Neural cell (in vitro differentiated cells): ENCODE measurements around the gene FAM13B. TPM values are rescaled to one million over a fixed set of nuclear protein-coding genes. Genes with fewer than 3 reads are reported as not detected.

Source experiments
- H2AFZ ChIP-seq: fragments of 200-600, 300-800 bp; sonication (generic), shearing (Covaris generic); 2 replicates; pipeline ENCODE4 v1.6.0; 2014; ENCODE audit warnings: low read depth, mild to moderate bottlenecking, antibody characterized with exemption, low read length, moderate library complexity
- H3F3A ChIP-seq: fragments of 200-600 bp; shearing (Covaris generic); 2 replicates; pipeline ENCODE4 v1.6.1; 2016; ENCODE audit warnings: mild to moderate bottlenecking, moderate library complexity, mixed read lengths, antibody characterized with exemption, low read length; ENCODE audit not compliant: insufficient read depth, poor library complexity, severe bottlenecking
- H3K27ac ChIP-seq: fragments of 200-600, 300-800 bp; sonication (generic), shearing (Covaris generic); 2 replicates; pipeline ENCODE4 v1.5.1; 2014; ENCODE audit warnings: mild to moderate bottlenecking, low read length, moderate library complexity
- H3K27me3 ChIP-seq: fragments of 300-800, 200-600 bp; sonication (generic), shearing (Covaris generic); 2 replicates; pipeline ENCODE4 v1.6.0; 2014; ENCODE audit warnings: mild to moderate bottlenecking, low read depth, low read length, moderate library complexity; ENCODE audit not compliant: insufficient read depth
- H3K36me3 ChIP-seq: fragments of 300-800, 200-600 bp; sonication (generic), shearing (Covaris generic); 2 replicates; pipeline ENCODE4 v1.5.1; 2014; ENCODE audit warnings: mild to moderate bottlenecking, antibody characterized with exemption, low read length, moderate library complexity; ENCODE audit not compliant: insufficient read depth
- H3K4me2 ChIP-seq: fragments of 300-800, 200-600 bp; sonication (generic), shearing (Covaris generic); 2 replicates; pipeline ENCODE4 v1.6.0; 2014; ENCODE audit warnings: mild to moderate bottlenecking, low read length
- H3K4me3 ChIP-seq: fragments of 300-800, 200-600 bp; sonication (generic), shearing (Covaris generic); 2 replicates; pipeline ENCODE4 v1.5.1; 2014; ENCODE audit warnings: mild to moderate bottlenecking, low read length, moderate library complexity
- H3K79me2 ChIP-seq: fragments of 200-600 bp; shearing (Covaris generic); replicated peaks from 2 replicates; pipeline ENCODE4 v1.6.0; 2014; ENCODE audit warnings: mild to moderate bottlenecking, low read length, moderate library complexity; ENCODE audit not compliant: insufficient read depth
- H3K9ac ChIP-seq: fragments of 300-800, 200-600 bp; sonication (generic), shearing (Covaris generic); 2 replicates; pipeline ENCODE4 v1.6.1; 2016; ENCODE audit warnings: mild to moderate bottlenecking, low read length, mixed read lengths
- H3K9me2 ChIP-seq: fragments of 200-600 bp; shearing (Covaris generic); 2 replicates; pipeline ENCODE4 v1.6.1; 2016; ENCODE audit warnings: mild to moderate bottlenecking, low read length, mixed read lengths; ENCODE audit not compliant: insufficient read depth
- H3K9me3 ChIP-seq: fragments of 200-600, 300-800 bp; sonication (generic), shearing (Covaris generic); 2 replicates; pipeline ENCODE4 v1.6.1; 2016; ENCODE audit warnings: mild to moderate bottlenecking, mixed run types, low read length, moderate library complexity, mixed read lengths
- H4K20me1 ChIP-seq: fragments of 200-600 bp; shearing (Covaris generic); 2 replicates; pipeline ENCODE4 v1.6.1; 2016; ENCODE audit warnings: mild to moderate bottlenecking, mixed run types; ENCODE audit not compliant: insufficient read depth
- EP300 ChIP-seq: fragments of 450-650 bp; conservative IDR thresholded peaks from 2 replicates; pipeline ENCODE4 v1.6.1; 2014; ENCODE audit warnings: antibody characterized with exemption, mild to moderate bottlenecking, moderate library complexity; ENCODE audit not compliant: poor library complexity, severe bottlenecking
- EZH2 ChIP-seq: fragments of 200-600, 300-800 bp; shearing (Covaris generic), sonication (generic); IDR thresholded peaks from 2 replicates; pipeline ENCODE4 v1.6.1; 2014; ENCODE audit warnings: antibody characterized with exemption, low read length, borderline replicate concordance, mild to moderate bottlenecking; ENCODE audit not compliant: insufficient read depth, poor library complexity, severe bottlenecking
- MXI1 ChIP-seq: fragments of 450-650 bp; conservative IDR thresholded peaks from 2 replicates; pipeline ENCODE4 v1.6.1; 2014; ENCODE audit warnings: antibody characterized with exemption, mild to moderate bottlenecking; ENCODE audit not compliant: poor library complexity, severe bottlenecking
- POLR2AphosphoS5 ChIP-seq: IDR thresholded peaks from 2 replicates; pipeline ENCODE4 v1.6.1; 2012
- RAD21 ChIP-seq: fragments of 450-650 bp; conservative IDR thresholded peaks from 2 replicates; pipeline ENCODE4 v1.6.1; 2014; ENCODE audit warnings: antibody characterized with exemption, mild to moderate bottlenecking, moderate library complexity
- SMC3 ChIP-seq: fragments of 450-650 bp; conservative IDR thresholded peaks from 2 replicates; pipeline ENCODE4 v1.6.1; 2014; ENCODE audit warnings: antibody characterized with exemption, mild to moderate bottlenecking, moderate library complexity; ENCODE audit not compliant: poor library complexity
- TAF1 ChIP-seq: IDR thresholded peaks from 2 replicates; pipeline ENCODE4 v1.6.1; 2012; ENCODE audit warnings: low read depth
- polyA plus RNA-seq: library from polyadenylated mRNA; depleted of rRNA; stranded (reverse); fragments of >200 nt; gene quantifications from 2 replicates; pipeline ENCODE4 v1.2.3, GENCODE V29; 2014
- TF ChIP-seq, protein P1 (sequence below): fragments of 450-650 bp; IDR thresholded peaks from 2 replicates; pipeline ENCODE4 v1.5.1; 2014; ENCODE audit warnings: antibody characterized with exemption, mild to moderate bottlenecking, moderate library complexity; ENCODE audit not compliant: poor library complexity, severe bottlenecking
- TF ChIP-seq, protein P2 (sequence below): IDR thresholded peaks from 2 replicates; pipeline ENCODE4 v1.6.1; 2012; ENCODE audit warnings: borderline replicate concordance

Gene FAM13B
- polyA plus RNA-seq, 1 donor from 2014 or later, result 61.6 TPM

DNA sequence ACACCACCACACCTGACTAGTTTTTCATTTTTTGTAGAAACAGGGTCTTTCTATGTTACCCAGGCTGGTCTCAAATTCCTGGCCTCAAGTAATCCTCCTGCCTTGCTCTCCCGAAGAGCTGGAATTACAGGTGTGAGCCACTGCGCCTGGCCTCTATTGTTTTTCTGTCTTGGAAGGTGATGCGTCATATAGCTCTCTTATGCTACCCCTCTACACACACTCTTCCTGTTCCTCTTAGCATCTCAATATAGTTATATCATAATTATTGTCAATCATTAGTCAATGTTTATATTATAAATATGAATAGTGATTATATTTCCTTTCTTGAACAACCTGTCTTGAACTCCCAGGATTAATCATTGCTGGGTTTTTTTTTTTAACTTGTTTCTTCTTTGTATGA lies 136.3 kb downstream of the FAM13B start:
- no peaks in the 10 kb centered on the region for H4K20me1 ChIP-seq
- no peaks in the 10 kb centered on the region for H3F3A ChIP-seq
- no peaks in the 10 kb centered on the region for H3K9me2 ChIP-seq
- H3K27me3 ChIP-seq, result no peaks in the 10 kb centered on the region
- H3K4me3 ChIP-seq, result no peak overlapping the region
- no peaks in the 10 kb centered on the region for H3K36me3 ChIP-seq
- no peak for TF ChIP-seq MXI1
- no peak for TF ChIP-seq RAD21
- TF ChIP-seq, protein P1, sequence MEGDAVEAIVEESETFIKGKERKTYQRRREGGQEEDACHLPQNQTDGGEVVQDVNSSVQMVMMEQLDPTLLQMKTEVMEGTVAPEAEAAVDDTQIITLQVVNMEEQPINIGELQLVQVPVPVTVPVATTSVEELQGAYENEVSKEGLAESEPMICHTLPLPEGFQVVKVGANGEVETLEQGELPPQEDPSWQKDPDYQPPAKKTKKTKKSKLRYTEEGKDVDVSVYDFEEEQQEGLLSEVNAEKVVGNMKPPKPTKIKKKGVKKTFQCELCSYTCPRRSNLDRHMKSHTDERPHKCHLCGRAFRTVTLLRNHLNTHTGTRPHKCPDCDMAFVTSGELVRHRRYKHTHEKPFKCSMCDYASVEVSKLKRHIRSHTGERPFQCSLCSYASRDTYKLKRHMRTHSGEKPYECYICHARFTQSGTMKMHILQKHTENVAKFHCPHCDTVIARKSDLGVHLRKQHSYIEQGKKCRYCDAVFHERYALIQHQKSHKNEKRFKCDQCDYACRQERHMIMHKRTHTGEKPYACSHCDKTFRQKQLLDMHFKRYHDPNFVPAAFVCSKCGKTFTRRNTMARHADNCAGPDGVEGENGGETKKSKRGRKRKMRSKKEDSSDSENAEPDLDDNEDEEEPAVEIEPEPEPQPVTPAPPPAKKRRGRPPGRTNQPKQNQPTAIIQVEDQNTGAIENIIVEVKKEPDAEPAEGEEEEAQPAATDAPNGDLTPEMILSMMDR, result no peak
- TF ChIP-seq EZH2, result no peak
- TF ChIP-seq, protein P2, sequence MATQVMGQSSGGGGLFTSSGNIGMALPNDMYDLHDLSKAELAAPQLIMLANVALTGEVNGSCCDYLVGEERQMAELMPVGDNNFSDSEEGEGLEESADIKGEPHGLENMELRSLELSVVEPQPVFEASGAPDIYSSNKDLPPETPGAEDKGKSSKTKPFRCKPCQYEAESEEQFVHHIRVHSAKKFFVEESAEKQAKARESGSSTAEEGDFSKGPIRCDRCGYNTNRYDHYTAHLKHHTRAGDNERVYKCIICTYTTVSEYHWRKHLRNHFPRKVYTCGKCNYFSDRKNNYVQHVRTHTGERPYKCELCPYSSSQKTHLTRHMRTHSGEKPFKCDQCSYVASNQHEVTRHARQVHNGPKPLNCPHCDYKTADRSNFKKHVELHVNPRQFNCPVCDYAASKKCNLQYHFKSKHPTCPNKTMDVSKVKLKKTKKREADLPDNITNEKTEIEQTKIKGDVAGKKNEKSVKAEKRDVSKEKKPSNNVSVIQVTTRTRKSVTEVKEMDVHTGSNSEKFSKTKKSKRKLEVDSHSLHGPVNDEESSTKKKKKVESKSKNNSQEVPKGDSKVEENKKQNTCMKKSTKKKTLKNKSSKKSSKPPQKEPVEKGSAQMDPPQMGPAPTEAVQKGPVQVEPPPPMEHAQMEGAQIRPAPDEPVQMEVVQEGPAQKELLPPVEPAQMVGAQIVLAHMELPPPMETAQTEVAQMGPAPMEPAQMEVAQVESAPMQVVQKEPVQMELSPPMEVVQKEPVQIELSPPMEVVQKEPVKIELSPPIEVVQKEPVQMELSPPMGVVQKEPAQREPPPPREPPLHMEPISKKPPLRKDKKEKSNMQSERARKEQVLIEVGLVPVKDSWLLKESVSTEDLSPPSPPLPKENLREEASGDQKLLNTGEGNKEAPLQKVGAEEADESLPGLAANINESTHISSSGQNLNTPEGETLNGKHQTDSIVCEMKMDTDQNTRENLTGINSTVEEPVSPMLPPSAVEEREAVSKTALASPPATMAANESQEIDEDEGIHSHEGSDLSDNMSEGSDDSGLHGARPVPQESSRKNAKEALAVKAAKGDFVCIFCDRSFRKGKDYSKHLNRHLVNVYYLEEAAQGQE, result no peak
- TF ChIP-seq TAF1, result no peak
- TF ChIP-seq POLR2AphosphoS5, result no peak
- no peak for TF ChIP-seq SMC3
- TF ChIP-seq EP300, result no peak
- H3K9ac ChIP-seq, result no peak overlapping the region
- H3K4me2 ChIP-seq, result no peak overlapping the region
- no peak overlapping the region for H3K27ac ChIP-seq
- H3K79me2 ChIP-seq, result no peaks in the 10 kb centered on the region
- no peaks in the 10 kb centered on the region for H3K9me3 ChIP-seq
- H2AFZ ChIP-seq, result no peak overlapping the region

DNA sequence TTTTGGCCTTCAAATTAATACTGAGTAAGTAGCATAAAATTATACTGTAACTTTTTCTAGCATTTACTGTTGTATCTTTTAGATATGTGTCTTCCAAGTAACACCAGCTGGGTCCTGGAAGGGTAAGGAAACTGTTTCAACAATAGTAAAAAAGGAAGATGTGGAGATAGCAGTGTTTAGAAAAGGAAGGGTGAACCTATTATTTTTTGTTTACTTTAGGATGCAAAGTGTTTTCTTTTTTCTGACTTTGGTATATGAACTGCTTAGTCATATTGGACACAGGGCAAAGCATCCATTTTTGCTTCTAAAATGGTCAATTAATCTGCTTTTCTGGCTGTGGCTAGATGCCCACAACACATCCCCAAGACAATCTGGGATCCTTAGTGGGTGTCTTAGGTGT lies 138.3 kb downstream of the FAM13B start:
- no peaks in the 10 kb centered on the region for H3K27me3 ChIP-seq
- no peaks in the 10 kb centered on the region for H3K79me2 ChIP-seq
- no peak overlapping the region for H3K27ac ChIP-seq
- H3K36me3 ChIP-seq, result no peaks in the 10 kb centered on the region
- H4K20me1 ChIP-seq, result no peaks in the 10 kb centered on the region
- no peak overlapping the region for H2AFZ ChIP-seq
- no peaks in the 10 kb centered on the region for H3K9me2 ChIP-seq
- H3K9ac ChIP-seq, result no peak overlapping the region
- H3K4me3 ChIP-seq, result no peak overlapping the region
- no peaks in the 10 kb centered on the region for H3K9me3 ChIP-seq
- TF ChIP-seq MXI1 (no peak), POLR2AphosphoS5 (no peak), EZH2 (no peak)
- H3K4me2 ChIP-seq, result no peak overlapping the region
- no peaks in the 10 kb centered on the region for H3F3A ChIP-seq

DNA sequence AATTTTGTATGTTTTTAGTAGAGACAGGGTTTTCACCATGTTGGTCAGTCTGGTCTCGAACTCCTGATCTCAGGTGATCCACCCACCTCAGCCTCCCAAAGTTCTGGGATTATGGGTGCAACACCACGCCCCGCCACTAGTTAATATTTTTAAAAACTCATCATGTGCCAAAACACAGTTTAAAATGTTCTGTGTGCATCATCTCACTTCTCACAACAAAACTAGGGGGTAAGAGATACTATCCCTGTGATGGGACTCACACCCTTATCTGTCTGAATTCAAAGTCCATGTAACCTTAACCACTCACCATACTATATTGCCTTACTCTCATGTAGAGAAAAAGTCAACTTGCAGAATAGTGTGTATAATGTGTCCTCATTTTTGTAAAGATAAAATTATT lies 141.0 kb downstream of the FAM13B start:
- no peak for TF ChIP-seq MXI1
- TF ChIP-seq, protein P1, result peak; percentile 15
- Histone ChIP-seq H3K36me3 (no peaks in the 10 kb centered on the region), H3K27ac (no peak overlapping the region), H3K9me2 (no peaks in the 10 kb centered on the region), H4K20me1 (no peaks in the 10 kb centered on the region), H3F3A (no peaks in the 10 kb centered on the region), H2AFZ (no peak overlapping the region), H3K79me2 (no peaks in the 10 kb centered on the region), H3K9me3 (no peaks in the 10 kb centered on the region), H3K4me3 (no peak overlapping the region), H3K4me2 (no peak overlapping the region), H3K27me3 (no peaks in the 10 kb centered on the region), H3K9ac (no peak overlapping the region)
